Hepatocyte (in vitro differentiated cells): Measurements from ENCODE around the gene NAE1. TPM values are rescaled to one million over a fixed set of nuclear protein-coding genes. Genes with fewer than 3 reads are reported as not detected.

Experiments
- DNase-seq: peaks from one replicate; pipeline ENCODE4 v3.0.0-alpha.2; 2016; ENCODE audit warnings: low spot score
- H2AFZ ChIP-seq: fragments of 200-600 bp; sonication (generic); 2 replicates; pipeline ENCODE4 v1.6.0; 2016; ENCODE audit warnings: antibody characterized with exemption, mild to moderate bottlenecking
- H3K27ac ChIP-seq: fragments of 200-600 bp; sonication (generic); 2 replicates; pipeline ENCODE4 v1.5.1; 2016; ENCODE audit warnings: mild to moderate bottlenecking
- H3K27me3 ChIP-seq: fragments of 200-600 bp; sonication (generic); 2 replicates; pipeline ENCODE4 v1.6.1; 2016
- H3K36me3 ChIP-seq: fragments of 200-600 bp; sonication (generic); replicated peaks from 2 replicates; pipeline ENCODE4 v1.5.1; 2016; ENCODE audit warnings: low read depth; ENCODE audit not compliant: insufficient read depth
- H3K4me1 ChIP-seq: fragments of 200-600 bp; sonication (generic); 2 replicates; pipeline ENCODE4 v1.5.1; 2016; ENCODE audit warnings: mild to moderate bottlenecking, moderate library complexity; ENCODE audit not compliant: insufficient read depth
- H3K4me2 ChIP-seq: fragments of 200-600 bp; sonication (generic); 2 replicates; pipeline ENCODE4 v1.6.0; 2016
- H3K4me3 ChIP-seq: fragments of 200-600 bp; sonication (generic); 2 replicates; pipeline ENCODE4 v1.5.1; 2016; ENCODE audit warnings: mild to moderate bottlenecking
- H3K79me2 ChIP-seq: fragments of 200-600 bp; sonication (generic); 2 replicates; pipeline ENCODE4 v1.6.0; 2017; ENCODE audit warnings: mild to moderate bottlenecking
- H3K9me2 ChIP-seq: fragments of 200-600 bp; sonication (generic); replicated peaks from 2 replicates; pipeline ENCODE4 v1.6.0; 2017; ENCODE audit warnings: mild to moderate bottlenecking; ENCODE audit not compliant: insufficient read depth
- H3K9me3 ChIP-seq: fragments of 200-600 bp; sonication (generic); 2 replicates; pipeline ENCODE4 v1.5.1; 2016; ENCODE audit warnings: low read depth, mild to moderate bottlenecking
- H4K20me1 ChIP-seq: fragments of 200-600 bp; sonication (generic); 2 replicates; pipeline ENCODE4 v1.6.0; 2016; ENCODE audit warnings: mild to moderate bottlenecking; ENCODE audit not compliant: insufficient read depth, poor library complexity, severe bottlenecking
- CTCF ChIP-seq: fragments of 200-600 bp; sonication (generic); IDR thresholded peaks from 2 replicates; pipeline ENCODE4 v1.5.1; 2016; ENCODE audit warnings: antibody characterized with exemption, mild to moderate bottlenecking; ENCODE audit not compliant: poor library complexity
- EZH2 ChIP-seq: fragments of 200-600 bp; sonication (generic); IDR thresholded peaks from 2 replicates; pipeline ENCODE4 v1.6.1; 2016; ENCODE audit warnings: antibody characterized with exemption, mild to moderate bottlenecking, borderline replicate concordance
- EZH2phosphoT487 ChIP-seq: fragments of 200-600 bp; sonication (generic); IDR thresholded peaks from one replicate; pipeline ENCODE4 v1.6.1; 2018; ENCODE audit warnings: antibody characterized with exemption, mild to moderate bottlenecking, low read depth, moderate library complexity; ENCODE audit not compliant: unreplicated experiment, severe bottlenecking
- WGBS: methylation state at CpG from one replicate; pipeline ENCODE4 v1.1.6; 2016; ENCODE audit warnings: low lambda C conversion rate; ENCODE audit errors: missing lambda C conversion rate; 5-methylcytosine and 5-hydroxymethylcytosine counted together
- polyA plus RNA-seq: library from polyadenylated mRNA; unstranded; fragments of >200 nt; fragmentation: Nextera tagmentation; extraction: Ambion mirVana; gene quantifications from 2 replicates; pipeline ENCODE4 v1.2.1, GENCODE V29; 2016
- total RNA-seq: library from RNA; depleted of rRNA; stranded (reverse); fragments of >200 nt; gene quantifications from 2 replicates; pipeline ENCODE4 v1.2.3, GENCODE V29; 2014

NAE1 gene
- total and polyA plus RNA-seq, 2 experiments from 2014 or later: 60.3 to 68.5 TPM

DNA sequence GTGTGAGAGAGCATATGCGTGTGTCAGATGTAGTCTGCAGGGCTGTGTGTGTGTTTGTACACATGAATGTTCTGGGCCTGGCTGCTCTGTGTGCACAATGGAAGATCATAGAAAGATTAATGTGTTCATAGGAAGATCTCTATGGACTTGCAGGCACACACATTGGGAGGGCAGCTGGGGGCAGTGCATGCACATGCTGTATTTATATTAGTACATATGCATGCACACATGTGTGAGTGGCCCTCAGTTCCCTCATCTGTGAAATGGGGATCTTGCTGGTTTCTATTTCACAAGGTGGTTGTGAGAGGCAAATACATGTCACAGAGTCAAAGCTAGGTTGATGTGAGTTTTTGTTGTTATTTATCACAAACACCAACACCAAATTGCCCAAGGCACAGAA is 15.5 kb upstream of the NAE1 start:
- H3K79me2 ChIP-seq: no peaks in the 10 kb centered on the region
- no peak overlapping the region for H2AFZ ChIP-seq
- no peak for DNase-seq
- no peak for TF ChIP-seq EZH2phosphoT487
- no peak for TF ChIP-seq CTCF
- no peak for TF ChIP-seq EZH2
- no peak overlapping the region for H3K4me2 ChIP-seq
- no peaks in the 10 kb centered on the region for H3K9me3 ChIP-seq
- H3K27ac ChIP-seq: no peak overlapping the region
- H3K4me1 ChIP-seq: peaks cover 3% of the 10 kb centered on the region
- H3K27me3 ChIP-seq: peaks cover 43% of the 10 kb centered on the region
- no peak overlapping the region for H3K4me3 ChIP-seq
- 95% methylated on average over 1 of the region's 1 CpG for WGBS
- no peaks in the 10 kb centered on the region for H3K9me2 ChIP-seq
- no peaks in the 10 kb centered on the region for H4K20me1 ChIP-seq
- H3K36me3 ChIP-seq: no peaks in the 10 kb centered on the region

GRCh38 chr16:66845791-66846221 is 15.0 kb upstream of the NAE1 start:
- WGBS: 69% methylated on average over 9 of the region's 9 CpGs
- H3K79me2 ChIP-seq: no peaks in the 10 kb centered on the region
- peaks cover 3% of the 10 kb centered on the region for H3K4me1 ChIP-seq
- no peak overlapping the region for H2AFZ ChIP-seq
- no peaks in the 10 kb centered on the region for H3K9me2 ChIP-seq
- H4K20me1 ChIP-seq: no peaks in the 10 kb centered on the region
- H3K4me3 ChIP-seq: no peak overlapping the region
- peaks cover 43% of the 10 kb centered on the region for H3K27me3 ChIP-seq
- no peak for DNase-seq
- TF ChIP-seq EZH2phosphoT487: no peak
- TF ChIP-seq CTCF: no peak
- no peak for TF ChIP-seq EZH2
- no peaks in the 10 kb centered on the region for H3K36me3 ChIP-seq
- no peaks in the 10 kb centered on the region for H3K9me3 ChIP-seq
- H3K27ac ChIP-seq: no peak overlapping the region
- H3K4me2 ChIP-seq: no peak overlapping the region

- Histone ChIP-seq H3K27me3 (peaks cover 43% of the 10 kb centered on the region), H3K9me3 (no peaks in the 10 kb centered on the region), H3K4me2 (peak overlapping the region; percentile 99), H3K79me2 (no peaks in the 10 kb centered on the region), H3K4me1 (peaks cover 3% of the 10 kb centered on the region), H2AFZ (no peak overlapping the region), H3K36me3 (no peaks in the 10 kb centered on the region), H3K4me3 (peak overlapping the region; percentile 33), H3K9me2 (no peaks in the 10 kb centered on the region), H3K27ac (no peak overlapping the region), H4K20me1 (no peaks in the 10 kb centered on the region)
- no peak for DNase-seq
- TF ChIP-seq EZH2phosphoT487 (no peak), CTCF (no peak), EZH2 (no peak)
- 21% methylated on average over 9 of the region's 10 CpGs for WGBS
These were observed 14.3 kb upstream of the NAE1 start for GRCh38 chr16:66845080-66845410.
